Measurements from ENCODE around the gene ITGB7.
A peak's percentile ranks its signal among the peaks of the same experiment; 100 is the strongest.

Gene ITGB7

GRCh38 chr12:53217051-53217930 is 10.2 kb upstream of the ITGB7 start:
- H3K4me1 ChIP-seq (ENCODE audit: control insufficient read depth in 1 of 2, insufficient read depth in 1 of 2, low read depth in 1 of 2, low read length in 1 of 2): peaks cover 27 to 60% of the 10 kb centered on the region in 2 experiments

GRCh38 chr12:53215497-53215896 is 8.4 kb upstream of the ITGB7 start:
- TF ChIP-seq CTCF (IDR thresholded peaks at IDR 0.05): no peak
- H3K27ac ChIP-seq: no peak overlapping the region
- H3K4me3 ChIP-seq (ENCODE audit: low read depth in 1 of 2, low read length in 1 of 2): no peak overlapping the region
- no peaks in the 10 kb centered on the region for H3K36me3 ChIP-seq
- H3K9me3 ChIP-seq: no peaks in the 10 kb centered on the region
- peaks cover 28% of the 10 kb centered on the region for H3K27me3 ChIP-seq
- peaks cover 20 to 44% of the 10 kb centered on the region in 2 experiments for H3K4me1 ChIP-seq (ENCODE audit: control insufficient read depth in 1 of 2, insufficient read depth in 1 of 2, low read depth in 1 of 2, low read length in 1 of 2)

More at GRCh38 chr12:53217051-53217930, 10.2 kb upstream of the ITGB7 start:
- no peak for TF ChIP-seq CTCF (IDR thresholded peaks at IDR 0.05)
- H3K27me3 ChIP-seq: peaks cover 46% of the 10 kb centered on the region
- H3K36me3 ChIP-seq: no peaks in the 10 kb centered on the region
- no peaks in the 10 kb centered on the region for H3K9me3 ChIP-seq
- H3K4me3 ChIP-seq (ENCODE audit: low read depth in 1 of 2, low read length in 1 of 2): peak overlapping the region in 1 of 2 experiments; percentile 12
- H3K27ac ChIP-seq: peak overlapping the region; percentile 28

DNA sequence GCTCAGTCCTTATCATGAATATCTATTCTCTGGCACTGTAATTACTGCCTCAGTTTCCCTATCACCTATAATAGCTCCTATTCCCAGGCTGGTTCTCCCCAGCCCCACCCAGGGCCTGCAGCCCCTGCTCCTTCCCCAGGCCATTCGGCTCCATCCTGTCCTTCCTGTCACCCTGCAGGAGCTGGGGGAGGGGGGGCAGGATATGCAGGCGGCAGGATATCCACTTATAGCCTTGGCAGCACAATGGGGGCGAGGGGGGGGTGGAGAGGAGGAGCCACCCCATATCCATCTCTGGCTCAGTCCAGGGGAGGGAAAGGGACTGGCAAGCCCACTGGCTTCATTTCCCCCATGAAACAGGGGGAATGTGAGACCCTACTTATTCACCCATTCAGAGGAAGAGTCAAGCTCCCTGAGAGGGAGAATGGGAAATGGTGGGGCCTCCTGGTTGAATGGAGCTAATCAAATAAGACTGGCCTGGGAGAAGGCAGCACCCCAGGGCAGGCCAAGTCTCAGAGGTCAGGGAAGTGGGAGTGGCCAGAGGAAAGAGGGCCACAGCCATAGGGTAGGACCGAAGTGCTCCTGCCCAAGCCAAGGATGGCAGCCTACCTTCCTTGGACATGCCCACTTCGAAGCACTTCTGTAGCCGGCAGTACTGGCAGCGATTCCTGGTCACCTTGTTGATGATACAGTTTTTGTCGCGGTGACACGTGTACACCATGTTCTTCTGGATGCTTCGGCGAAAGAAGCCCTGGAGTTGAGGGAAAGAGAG is 7.8 kb upstream of the ITGB7 start:
- Histone ChIP-seq H3K4me1 (ENCODE audit: control insufficient read depth in 1 of 2, insufficient read depth in 1 of 2, low read depth in 1 of 2, low read length in 1 of 2) (peaks cover 15 to 44% of the 10 kb centered on the region in 2 experiments), H3K4me3 (ENCODE audit: low read depth in 1 of 2, low read length in 1 of 2) (no peak overlapping the region), H3K27ac (no peak overlapping the region), H3K9me3 (no peaks in the 10 kb centered on the region), H3K36me3 (no peaks in the 10 kb centered on the region), H3K27me3 (peaks cover 22% of the 10 kb centered on the region)
- TF ChIP-seq CTCF (IDR thresholded peaks at IDR 0.05): no peak

DNA sequence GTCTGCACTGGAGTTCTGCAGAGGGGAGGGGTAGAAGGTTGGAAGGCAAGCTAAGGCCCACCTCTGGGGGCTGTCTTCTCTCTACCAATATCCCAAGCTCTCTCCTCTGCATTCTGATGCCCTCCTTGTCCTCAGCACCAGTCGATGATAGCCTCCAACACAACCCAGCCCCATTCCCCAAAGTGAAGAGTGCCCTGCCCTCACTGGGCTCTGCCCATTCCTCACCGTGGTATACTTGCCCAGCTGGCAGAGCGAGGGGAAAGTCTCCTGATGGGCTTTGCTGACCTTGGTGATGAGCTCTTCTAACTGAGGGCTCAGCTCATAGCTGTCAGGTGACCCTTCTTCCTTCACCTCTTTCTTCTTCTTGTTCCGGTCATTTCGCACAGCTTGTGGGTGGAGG is 7.2 kb upstream of the ITGB7 start:
- Histone ChIP-seq H3K4me3 (ENCODE audit: low read depth in 1 of 2, low read length in 1 of 2) (no peak overlapping the region), H3K4me1 (ENCODE audit: control insufficient read depth in 1 of 2, insufficient read depth in 1 of 2, low read depth in 1 of 2, low read length in 1 of 2) (peaks cover 17 to 44% of the 10 kb centered on the region in 2 experiments), H3K27me3 (peaks cover 15% of the 10 kb centered on the region), H3K9me3 (no peaks in the 10 kb centered on the region), H3K27ac (no peak overlapping the region), H3K36me3 (no peaks in the 10 kb centered on the region)
- TF ChIP-seq CTCF (IDR thresholded peaks at IDR 0.05): no peak

GRCh38 chr12:53213348-53213747 is 6.3 kb upstream of the ITGB7 start:
- Histone ChIP-seq H3K9me3 (no peaks in the 10 kb centered on the region), H3K4me3 (ENCODE audit: low read depth in 1 of 2, low read length in 1 of 2) (peak overlapping the region in 1 of 2 experiments; percentile 18), H3K27me3 (peaks cover 7% of the 10 kb centered on the region), H3K36me3 (no peaks in the 10 kb centered on the region), H3K4me1 (ENCODE audit: control insufficient read depth in 1 of 2, insufficient read depth in 1 of 2, low read depth in 1 of 2, low read length in 1 of 2) (peaks cover 26 to 52% of the 10 kb centered on the region in 2 experiments), H3K27ac (no peak overlapping the region)
- peak; percentile 86 for TF ChIP-seq CTCF (IDR thresholded peaks at IDR 0.05)
